AG04450 (cell line): Measurements from ENCODE around the gene EPHA3. TPM values are rescaled to one million over a fixed set of nuclear protein-coding genes. Genes with fewer than 3 reads are reported as not detected.

Source experiments
- CTCF ChIA-PET: fragments of 300-600, 350-600 bp; formaldehyde crosslinking; extraction: SDS; loops from one replicate; lab custom pipeline; 2022; ENCODE audit warnings: antibody characterized with exemption, inconsistent platforms; lab: Charles Lee
- POLR2A ChIA-PET: fragments of 350-600 bp; formaldehyde crosslinking; extraction: SDS; loops from one replicate; lab custom pipeline; 2021; ENCODE audit warnings: antibody characterized with exemption, inconsistent platforms; lab: Yijun Ruan, JAX
- DNase-seq: peaks from one replicate; pipeline ENCODE4 v3.0.0-alpha.2; 2011; ENCODE audit warnings: low read depth, low spot score
- H3K27ac ChIP-seq: one replicate; pipeline ENCODE4 v1.5.1; 2012; ENCODE audit warnings: low read depth, low read length, control low read depth
- H3K27me3 ChIP-seq: one replicate; pipeline ENCODE4 v1.6.0; 2012; ENCODE audit warnings: low read length; ENCODE audit not compliant: control insufficient read depth, insufficient read depth
- H3K4me3 ChIP-seq: 2 replicates; pipeline ENCODE4 v1.5.1; 2011; ENCODE audit warnings: mild to moderate bottlenecking, low read depth, low read length, control low read depth
- H3K9me3 ChIP-seq: 2 replicates; pipeline ENCODE4 v1.5.1; 2012; ENCODE audit warnings: low read length; ENCODE audit not compliant: control insufficient read depth, insufficient read depth
- polyA plus RNA-seq: library from polyadenylated mRNA; depleted of rRNA; stranded (reverse); fragments of >200 nt; gene quantifications from 2 replicates; pipeline ENCODE4 v1.2.3, GENCODE V29; 2011
- TF ChIP-seq, protein P1 (sequence below): IDR thresholded peaks from 2 replicates; pipeline ENCODE4 v1.5.1; 2011; ENCODE audit warnings: low read depth, low read length, control low read depth, inconsistent platforms

The EPHA3 gene
- polyA plus RNA-seq, 1 experiment: 0.04 TPM

DNA sequence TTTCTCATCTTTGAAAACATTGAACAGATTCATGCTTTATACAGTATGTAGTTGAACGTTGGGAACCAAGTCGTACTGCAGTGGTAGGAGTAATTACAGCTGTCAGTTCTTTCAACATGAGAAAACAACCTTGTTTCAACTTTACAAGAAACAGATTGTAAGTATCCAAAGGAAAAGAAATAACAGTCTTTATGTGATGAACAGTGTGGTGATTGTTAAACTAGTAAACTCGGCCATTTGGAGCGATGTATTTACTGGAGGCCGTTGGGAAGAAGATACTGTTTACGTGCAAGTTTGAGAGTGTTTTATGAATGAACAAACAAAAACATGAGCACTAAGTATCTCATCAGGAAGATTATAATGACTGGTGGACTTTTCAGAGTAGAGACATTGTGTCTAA lies 48.4 kb downstream of the EPHA3 start:
- TF ChIP-seq, protein P1, sequence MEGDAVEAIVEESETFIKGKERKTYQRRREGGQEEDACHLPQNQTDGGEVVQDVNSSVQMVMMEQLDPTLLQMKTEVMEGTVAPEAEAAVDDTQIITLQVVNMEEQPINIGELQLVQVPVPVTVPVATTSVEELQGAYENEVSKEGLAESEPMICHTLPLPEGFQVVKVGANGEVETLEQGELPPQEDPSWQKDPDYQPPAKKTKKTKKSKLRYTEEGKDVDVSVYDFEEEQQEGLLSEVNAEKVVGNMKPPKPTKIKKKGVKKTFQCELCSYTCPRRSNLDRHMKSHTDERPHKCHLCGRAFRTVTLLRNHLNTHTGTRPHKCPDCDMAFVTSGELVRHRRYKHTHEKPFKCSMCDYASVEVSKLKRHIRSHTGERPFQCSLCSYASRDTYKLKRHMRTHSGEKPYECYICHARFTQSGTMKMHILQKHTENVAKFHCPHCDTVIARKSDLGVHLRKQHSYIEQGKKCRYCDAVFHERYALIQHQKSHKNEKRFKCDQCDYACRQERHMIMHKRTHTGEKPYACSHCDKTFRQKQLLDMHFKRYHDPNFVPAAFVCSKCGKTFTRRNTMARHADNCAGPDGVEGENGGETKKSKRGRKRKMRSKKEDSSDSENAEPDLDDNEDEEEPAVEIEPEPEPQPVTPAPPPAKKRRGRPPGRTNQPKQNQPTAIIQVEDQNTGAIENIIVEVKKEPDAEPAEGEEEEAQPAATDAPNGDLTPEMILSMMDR: no peak
- ChIA-PET CTCF (no interaction called here), POLR2A (no interaction called here)
- Histone ChIP-seq H3K27ac (no peak overlapping the region), H3K4me3 (no peak overlapping the region), H3K27me3 (no peaks in the 10 kb centered on the region), H3K9me3 (no peaks in the 10 kb centered on the region)
- DNase-seq: no peak

DNA sequence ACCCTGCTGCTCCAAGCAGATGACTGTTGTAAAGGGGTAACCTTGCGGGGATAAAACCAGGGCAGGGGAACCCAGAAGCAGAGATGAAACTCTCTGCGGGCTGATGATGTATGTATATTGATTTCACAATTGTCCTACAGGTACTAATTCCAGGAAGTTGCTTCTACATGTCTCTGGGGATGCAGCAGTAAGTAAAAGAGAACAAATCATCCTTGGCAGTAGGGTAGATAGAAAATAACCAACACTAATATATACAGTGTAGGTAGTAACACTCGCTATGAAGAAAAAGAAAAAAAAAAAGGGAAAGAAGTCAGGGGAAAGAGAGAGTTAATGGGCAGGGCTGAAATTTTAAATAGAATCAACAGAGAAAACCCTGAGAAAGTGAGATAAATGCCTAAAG lies 50.2 kb downstream of the EPHA3 start:
- TF ChIP-seq, protein P1: no peak
- POLR2A ChIA-PET: no interaction called here
- Histone ChIP-seq H3K27ac (no peak overlapping the region), H3K9me3 (no peaks in the 10 kb centered on the region), H3K4me3 (no peak overlapping the region), H3K27me3 (no peaks in the 10 kb centered on the region)
- CTCF ChIA-PET: no interaction called here
- no peak for DNase-seq

DNA sequence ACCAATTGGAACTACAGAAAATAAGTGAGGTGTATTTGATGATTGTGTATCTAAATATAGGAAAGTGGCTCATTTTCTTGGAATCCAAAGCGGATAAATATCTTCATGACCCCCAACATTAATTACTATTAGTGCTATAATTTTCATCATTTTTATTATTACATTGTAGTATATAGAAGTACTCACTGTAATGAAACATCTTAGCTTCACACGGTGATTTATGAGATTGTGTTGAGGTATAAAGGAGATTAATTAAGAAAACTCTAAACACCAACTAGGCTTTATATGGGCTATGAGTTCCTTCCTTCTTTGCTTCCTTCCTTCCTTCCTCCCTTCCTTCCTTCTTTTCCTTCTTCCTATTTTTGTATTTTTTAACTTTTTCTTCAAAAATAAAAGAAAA lies 52.2 kb downstream of the EPHA3 start:
- CTCF ChIA-PET: no interaction called here
- POLR2A ChIA-PET: no interaction called here

DNA sequence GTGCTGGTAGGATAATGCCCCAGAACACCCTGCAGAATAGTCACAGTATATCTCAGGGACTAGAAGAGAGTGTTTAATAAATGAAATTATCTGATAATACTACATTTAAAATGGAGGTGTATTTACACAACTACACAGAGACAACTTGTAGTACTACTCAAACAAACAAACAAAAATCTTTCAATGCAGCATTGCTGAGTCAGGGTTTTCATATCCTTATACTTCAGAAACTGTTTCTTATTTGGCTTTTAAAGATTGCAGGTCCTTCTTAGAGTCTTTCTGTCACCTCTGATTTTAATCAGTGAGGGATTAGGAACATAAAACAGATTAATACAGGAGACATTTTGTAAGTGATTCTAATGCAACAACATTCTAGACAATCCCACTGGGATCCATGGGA lies 57.4 kb downstream of the EPHA3 start:
- no peak overlapping the region for H3K27ac ChIP-seq
- no peaks in the 10 kb centered on the region for H3K9me3 ChIP-seq
- TF ChIP-seq, protein P1: no peak
- no peaks in the 10 kb centered on the region for H3K27me3 ChIP-seq
- ChIA-PET CTCF (no interaction called here), POLR2A (no interaction called here)
- no peak overlapping the region for H3K4me3 ChIP-seq
- no peak for DNase-seq

More for the DNA sequence above, 52.2 kb downstream of the EPHA3 start:
- no peak for DNase-seq
- Histone ChIP-seq H3K9me3 (no peaks in the 10 kb centered on the region), H3K27ac (no peak overlapping the region), H3K27me3 (no peaks in the 10 kb centered on the region), H3K4me3 (no peak overlapping the region)
- TF ChIP-seq, protein P1: no peak

DNA sequence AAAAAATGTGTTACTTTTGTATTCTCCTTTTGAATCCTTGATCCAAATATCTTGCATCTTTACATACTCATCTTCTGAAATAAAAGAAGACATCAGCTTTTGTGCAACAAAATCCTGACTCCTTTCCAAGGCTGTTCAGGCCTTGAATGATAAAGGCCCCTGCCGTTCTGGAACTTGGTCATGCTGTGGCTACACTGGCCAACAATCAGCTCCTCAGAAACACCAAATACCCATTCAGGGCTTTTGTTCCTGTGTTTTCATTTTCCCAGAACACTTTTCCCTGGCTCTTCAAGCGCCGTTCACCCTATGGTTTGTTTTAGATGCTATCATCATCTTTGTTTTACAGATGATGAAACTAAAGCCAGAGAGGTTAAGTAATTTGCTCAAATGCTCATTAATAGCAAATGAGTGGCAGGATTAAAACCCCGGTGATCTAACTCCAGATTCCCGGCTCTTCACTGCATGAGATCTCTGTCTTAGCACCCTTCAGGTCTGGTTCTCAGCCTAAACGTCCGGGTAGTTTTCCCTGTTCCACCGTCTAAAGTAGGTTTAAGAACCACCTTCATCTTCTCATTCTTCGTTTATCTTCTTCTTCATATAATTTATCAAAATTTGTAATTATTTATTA lies 58.3 kb downstream of the EPHA3 start:
- ChIA-PET CTCF (no interaction called here), POLR2A (no interaction called here)
- DNase-seq: no peak
- H3K27ac ChIP-seq: no peak overlapping the region
- H3K9me3 ChIP-seq: no peaks in the 10 kb centered on the region
- no peak overlapping the region for H3K4me3 ChIP-seq
- TF ChIP-seq, protein P1: no peak
- no peaks in the 10 kb centered on the region for H3K27me3 ChIP-seq
